Skin of body (tissue), 2 donors: Measurements from ENCODE around the gene MID1. TPM values are rescaled to one million over a fixed set of nuclear protein-coding genes. Genes with fewer than 3 reads are reported as not detected.

Source experiments
- DNase-seq: peaks from one replicate; lab custom pipeline; 2025; lab: John Stamatoyannopoulos, UW
- total RNA-seq: library from RNA; depleted of rRNA; stranded (reverse); fragments of >200 nt; gene quantifications from one replicate; pipeline ENCODE4 v1.2.3, GENCODE V29; 2014

MID1 gene
- total RNA-seq, 1 donor from 2014 or later: 21.9 TPM

DNA sequence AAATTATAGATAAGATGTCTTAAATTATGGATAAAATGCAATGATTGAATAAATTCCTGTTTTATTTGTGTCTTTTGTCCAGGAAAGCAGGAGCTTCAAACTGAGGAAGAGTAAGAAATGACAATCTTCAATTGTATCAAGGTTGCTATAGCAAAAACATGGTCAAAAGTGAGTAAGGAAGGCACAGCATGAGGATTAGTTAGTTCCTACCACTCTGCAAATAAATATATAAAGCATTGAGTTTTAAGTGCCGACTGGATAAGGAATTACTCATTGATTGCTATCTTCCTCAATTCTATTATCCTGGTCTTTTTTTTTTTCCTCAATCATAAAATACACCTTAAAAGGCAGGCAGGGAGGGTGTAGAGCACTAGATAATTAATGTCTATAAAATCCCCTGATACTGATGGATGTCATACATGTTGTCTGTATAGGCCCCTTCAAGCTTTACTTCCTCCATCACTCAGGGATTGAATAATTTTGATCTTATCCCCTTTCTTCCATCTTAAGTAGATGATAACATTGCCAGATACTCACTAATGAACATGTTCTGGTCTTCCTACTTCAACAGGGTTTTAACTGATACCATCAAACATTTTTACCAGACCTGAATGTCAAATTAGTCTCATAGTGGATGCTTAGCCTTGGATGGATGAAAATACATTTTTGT lies 86.6 kb downstream of the MID1 start:
- DNase-seq: no peak

DNA sequence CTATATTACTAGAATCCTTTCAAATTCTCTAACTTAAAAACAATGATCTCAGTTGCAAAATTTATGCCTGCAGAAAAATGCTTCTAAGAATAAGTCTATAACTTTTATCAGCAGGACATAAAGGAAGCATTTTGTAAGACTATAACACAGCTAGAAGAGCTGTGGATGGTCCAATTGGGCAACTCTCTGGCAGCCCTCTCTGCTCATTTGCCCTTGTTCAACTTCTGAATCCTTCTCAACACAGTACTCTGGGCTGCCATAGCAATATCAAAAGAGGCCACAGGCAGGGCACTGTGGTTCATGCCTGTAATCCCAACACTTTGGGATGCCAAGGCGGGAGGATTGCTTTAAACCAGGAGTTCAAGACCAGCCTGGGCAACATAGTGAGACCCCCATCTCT lies 88.5 kb downstream of the MID1 start:
- DNase-seq: no peak

DNA sequence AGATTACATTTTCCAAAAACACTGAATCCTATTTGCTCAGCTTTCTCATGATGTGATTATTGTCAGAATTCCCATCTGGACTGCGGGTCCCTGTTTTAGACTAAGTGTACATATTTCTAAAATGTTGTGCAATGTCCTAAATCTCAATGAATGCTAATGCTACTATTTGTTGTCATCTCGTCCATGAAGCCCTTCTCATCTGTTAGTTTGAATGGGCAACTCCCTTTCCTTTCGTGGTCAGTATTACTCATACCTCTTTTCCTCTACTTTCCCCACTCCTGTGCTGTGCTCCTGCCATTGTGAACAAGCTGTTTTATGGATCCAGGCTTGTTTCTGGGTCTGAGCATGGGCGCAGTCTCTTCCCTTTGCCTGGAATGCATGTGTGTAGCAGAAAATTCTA lies 91.0 kb downstream of the MID1 start:
- peak; percentile 21 for DNase-seq

DNA sequence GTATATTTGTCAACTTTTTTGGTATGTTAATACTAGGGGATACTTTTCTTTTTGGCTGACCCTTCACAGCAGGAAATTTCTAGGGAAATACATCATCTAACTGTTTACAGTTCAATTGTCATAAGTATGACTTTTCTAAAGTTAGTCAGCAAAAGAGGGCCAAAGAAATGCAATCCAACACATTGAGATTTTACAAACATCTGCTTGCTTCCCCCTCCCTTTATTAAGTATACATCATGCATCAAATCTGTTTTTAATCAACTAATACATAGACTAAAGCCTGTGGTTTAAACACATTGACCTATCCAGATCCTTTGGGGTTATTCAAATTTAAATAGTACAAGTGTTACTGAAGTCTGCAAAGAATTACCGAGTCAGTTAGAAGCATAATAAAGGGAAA lies 93.9 kb downstream of the MID1 start:
- peak; percentile 66 for DNase-seq

DNA sequence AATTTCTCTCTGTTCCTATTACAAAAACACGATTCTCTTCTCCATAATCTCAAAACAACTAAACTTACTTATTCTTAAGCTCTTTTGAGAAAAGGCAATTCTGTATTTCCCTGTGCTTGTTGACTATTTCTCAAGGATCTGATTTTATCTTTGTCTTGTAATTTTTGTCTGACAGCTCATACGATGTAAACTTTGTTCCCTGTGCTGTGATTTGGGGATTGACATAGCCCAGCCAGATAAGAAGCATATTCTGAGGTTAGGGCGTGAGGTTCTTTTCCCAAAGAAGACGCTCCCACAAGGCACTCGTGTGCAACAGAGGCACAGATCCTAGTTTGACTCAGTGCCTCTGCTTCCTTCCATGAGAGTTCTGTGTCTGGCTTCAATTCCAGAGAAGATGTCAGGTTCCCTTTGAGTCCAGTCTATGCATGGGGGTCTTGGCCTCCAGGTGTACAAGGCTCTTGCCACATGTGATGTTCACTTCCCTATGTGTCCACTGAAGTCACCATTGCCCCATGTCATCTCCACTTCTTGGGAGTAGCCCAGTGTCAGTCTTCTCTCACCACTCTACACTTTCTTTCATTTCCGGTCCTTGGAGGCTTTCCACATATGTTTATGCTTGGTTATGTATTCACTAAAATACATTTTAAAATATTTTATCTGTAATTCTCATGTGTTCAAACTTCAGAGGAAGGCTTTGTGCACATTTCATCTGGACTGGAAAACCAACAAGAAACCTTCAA lies 94.8 kb downstream of the MID1 start:
- no peak for DNase-seq

DNA sequence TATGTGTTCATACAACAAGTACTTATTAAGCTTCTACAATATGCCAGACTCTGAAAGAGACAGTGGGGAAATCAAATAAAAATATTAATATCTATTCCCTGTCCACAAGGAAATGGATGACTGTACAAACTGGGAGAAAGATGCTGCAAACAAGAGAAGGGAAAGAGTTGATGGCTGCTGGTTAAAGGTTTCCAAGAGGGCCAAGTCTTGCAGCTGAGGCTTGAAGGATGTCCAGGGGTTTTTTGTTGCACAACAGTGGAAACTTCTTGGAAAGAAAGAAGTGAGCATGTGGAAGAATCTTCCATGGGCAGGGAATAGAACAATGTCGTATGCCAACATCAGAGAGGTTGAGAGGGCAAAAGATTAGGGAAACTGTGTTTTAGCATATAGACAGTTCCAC lies 95.8 kb downstream of the MID1 start:
- DNase-seq: no peak

DNA sequence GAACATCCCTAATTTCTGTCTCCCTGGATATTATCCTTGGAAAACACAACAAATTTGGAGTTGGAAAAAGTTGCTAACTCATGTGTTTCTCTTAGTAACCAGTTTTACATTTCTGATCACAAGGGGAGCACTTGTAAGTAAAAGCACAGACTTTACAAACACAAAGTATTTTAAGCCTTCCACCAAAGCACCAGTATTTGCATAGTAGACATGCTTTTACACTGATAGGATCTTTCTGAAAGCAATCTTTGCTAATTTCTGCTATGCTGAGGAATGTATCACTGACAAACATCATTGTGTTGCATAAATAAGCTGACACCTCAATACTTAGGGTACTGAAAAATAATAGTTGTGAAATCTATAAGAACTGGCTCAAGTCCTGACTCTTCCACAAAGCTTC lies 100.6 kb downstream of the MID1 start:
- DNase-seq: no peak

DNA sequence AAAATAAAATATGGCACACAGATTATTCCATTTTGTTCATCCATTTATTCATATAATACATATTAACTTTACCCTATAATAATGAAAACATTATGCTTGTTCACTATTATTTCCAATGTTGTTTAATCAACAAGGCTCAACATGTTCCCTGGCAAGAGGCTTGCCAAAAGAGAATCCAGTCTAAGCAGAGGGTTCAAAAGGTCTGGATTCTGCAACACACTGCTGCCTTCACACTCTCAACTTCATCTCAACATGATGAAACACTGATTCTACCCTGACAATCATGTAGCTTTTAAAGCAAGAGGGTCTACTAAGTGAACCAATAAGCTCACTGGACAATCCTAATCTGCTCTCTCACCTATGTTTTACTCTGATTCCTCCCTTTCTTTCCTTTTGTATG lies 101.1 kb downstream of the MID1 start:
- DNase-seq: no peak

DNA sequence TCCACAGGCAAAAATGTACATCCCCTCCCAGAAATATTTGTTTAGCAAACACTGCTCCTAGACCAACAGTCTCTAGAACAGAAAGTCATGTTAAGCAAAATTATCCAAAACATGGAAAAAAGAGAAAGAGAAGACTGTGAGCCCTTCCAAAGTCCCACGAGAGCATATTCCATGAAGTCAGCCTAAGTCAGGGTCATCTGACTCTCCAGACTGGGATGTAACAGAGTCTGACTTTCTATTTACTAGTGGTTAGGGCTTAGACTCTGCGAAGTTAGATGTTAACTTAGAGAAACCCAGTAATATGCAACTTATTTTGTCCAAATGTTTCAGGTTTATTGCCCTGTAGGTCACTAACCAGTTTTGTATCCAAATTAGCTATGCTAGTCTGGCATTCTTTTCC lies 102.3 kb downstream of the MID1 start:
- no peak for DNase-seq

DNA sequence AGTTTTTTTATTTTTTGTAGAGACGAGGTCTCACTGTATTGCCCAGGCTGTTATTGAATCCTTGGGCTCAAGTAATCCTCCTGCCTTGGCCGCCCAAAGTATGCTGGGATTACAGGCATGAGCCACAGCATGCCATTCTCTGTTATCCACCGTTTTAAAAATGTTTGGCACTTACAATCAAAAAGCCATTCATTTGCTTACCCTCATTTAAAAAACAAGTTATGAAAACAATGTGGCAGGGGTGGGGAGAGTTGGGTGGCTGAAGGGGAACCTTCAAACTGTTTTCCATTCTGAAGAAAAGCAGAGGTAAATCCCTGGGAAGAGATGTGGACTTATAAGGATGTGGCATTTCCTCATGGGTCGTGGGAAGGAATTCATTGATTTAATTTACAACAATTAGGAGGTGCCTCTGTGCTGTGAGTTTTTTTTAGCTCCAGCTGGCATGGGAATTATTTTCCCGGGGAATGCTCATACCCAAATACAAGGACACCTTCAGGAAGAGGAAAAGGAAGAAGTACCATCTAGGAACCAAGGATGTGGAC lies 103.5 kb downstream of the MID1 start:
- DNase-seq: no peak

DNA sequence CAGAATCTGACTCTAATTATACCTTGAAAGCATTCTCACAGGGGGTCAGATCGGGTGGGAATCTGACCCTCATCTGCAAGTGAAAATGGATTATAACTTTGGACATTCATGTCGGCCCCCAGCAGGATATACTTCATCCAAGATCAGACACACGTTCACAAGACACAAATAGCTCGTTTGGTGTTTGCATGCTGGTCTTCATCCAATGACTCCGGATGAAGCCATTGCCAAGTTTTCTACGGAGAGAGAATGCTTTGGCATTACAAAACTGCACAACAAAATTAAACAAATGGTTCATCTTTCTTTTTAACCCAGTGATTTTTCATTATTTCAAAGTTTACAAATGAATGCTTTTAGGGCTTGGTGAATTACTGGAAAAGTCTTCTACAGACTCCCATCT lies 105.5 kb downstream of the MID1 start:
- DNase-seq: no peak

DNA sequence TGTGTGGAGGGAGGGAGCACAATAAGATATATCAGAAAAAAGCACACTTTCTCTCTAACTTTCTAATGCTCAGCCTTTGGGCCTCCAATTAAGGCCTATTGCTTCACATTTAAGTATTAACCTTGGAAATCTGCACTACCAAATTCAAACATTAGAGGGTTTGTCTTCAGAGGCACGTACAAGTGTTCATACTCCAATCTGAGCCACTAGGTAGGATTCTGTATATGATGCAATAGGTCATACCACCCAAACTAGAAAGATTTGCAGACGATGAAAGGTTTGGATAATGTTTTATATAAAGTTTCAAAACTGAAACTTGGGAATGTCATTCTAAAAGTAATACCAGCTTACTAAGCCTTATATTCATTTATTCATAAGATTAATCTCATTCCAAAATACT lies 106.4 kb downstream of the MID1 start:
- DNase-seq: no peak

DNA sequence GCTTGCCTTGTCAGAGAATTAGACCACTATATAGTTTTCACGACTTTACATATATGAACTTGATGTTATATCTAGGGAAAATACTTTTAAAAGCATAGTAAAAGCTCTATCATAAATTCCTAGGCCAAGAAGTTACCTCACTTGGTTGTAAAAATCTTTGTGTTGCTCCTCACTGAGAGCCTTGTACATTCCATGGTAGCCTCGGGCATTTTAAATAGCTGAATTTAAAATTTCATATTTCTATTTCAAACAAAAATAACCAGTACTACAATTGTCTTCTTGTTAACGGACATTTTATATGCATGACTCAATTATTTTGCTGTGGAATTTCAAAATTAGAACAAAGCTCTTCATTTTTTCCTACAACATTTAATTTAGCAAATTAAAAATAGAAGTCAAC lies 107.6 kb downstream of the MID1 start:
- DNase-seq: no peak

DNA sequence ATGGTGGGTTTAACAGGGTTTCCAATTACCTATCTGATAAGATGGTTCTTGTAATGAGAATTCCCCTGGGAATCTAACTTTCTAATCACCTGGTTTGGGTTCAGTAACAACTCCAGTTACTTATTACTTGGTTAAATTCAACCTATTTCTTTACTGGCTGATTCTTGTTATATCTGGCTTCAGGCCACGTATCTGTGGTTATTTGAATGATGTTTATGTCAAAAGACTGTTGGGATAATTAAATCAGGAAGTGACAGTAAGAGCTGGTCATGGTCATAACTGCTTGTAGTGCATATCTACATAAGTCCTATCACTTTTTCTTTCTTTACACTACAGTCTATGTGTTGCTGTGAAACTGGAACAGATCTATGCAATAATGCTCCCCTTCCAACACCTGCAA lies 108.1 kb downstream of the MID1 start:
- no peak for DNase-seq

DNA sequence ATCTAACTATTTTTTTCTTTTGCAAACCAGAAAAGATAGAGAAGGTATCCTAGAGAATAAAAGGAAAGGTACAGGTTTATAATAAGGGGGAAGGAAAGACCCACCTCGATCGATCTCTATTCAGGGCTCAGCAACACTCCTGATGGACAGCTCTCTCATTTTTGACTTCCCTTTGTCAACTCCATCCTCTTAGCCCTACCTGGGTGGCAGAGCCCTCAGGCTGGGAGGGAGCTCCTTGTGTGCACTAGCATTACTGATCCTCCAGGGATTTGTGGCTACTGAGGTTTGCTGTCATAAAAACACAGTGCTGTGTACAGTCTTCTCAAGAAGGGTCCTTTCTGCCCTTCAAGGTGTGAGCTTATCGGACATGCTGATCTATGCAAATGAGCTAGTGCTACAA lies 111.0 kb downstream of the MID1 start:
- no peak for DNase-seq

DNA sequence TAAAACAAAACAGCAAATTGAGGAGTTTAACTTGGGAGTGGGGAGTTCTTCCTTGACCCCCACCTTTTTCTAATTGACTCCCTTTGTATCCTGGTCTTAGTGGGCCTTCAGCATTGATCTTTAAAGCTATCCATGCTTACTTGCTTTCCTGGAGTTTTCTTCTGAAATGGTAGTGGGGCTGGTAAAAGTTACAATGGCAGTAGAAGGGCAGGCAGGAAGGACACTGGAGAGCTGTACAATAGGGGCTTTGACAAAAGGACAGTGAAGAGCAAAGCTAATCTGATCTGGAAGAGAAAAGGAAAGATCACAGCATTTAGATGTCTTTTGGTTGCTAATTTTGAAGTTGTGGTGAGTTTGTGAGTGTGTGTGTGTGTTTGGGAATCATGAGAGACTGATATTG lies 111.5 kb downstream of the MID1 start:
- no peak for DNase-seq

DNA sequence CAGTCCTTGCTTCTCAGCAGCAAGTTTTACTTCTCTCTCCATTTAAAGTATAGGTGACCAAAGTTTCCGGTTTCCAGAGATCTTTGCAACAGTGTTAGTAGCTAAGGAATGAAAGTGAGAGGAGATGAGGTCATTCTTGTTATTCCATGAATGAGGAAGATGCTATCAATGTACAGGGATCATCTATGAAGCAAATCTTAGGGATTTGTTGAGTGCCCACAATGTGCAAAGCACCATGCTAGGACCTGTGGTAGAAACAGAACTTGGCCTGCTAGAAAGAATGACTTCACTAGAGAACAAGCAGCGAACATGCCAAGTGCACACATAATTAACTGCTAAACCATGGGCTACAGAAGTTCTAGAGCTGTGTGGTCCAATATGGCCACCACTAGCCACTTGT lies 112.5 kb downstream of the MID1 start:
- DNase-seq: no peak

DNA sequence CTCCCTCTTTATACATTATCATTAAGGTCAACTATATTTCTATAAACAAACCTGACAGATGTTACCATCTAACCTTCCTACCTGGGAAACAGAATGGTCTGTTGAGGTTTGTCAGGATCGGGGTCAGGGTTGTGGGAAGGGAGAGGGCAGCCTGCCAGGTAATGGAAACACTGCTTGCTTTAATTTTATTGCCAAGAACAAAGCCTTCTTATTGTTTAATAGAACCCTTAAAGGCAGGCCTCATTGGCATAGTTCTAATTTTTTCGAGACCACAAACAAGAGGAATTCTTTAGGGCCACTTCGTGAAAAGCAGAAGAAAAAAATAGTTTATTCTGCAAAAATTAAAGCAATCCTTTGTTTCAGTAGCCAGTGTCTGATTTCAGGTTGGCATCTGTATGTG lies 113.2 kb downstream of the MID1 start:
- no peak for DNase-seq

DNA sequence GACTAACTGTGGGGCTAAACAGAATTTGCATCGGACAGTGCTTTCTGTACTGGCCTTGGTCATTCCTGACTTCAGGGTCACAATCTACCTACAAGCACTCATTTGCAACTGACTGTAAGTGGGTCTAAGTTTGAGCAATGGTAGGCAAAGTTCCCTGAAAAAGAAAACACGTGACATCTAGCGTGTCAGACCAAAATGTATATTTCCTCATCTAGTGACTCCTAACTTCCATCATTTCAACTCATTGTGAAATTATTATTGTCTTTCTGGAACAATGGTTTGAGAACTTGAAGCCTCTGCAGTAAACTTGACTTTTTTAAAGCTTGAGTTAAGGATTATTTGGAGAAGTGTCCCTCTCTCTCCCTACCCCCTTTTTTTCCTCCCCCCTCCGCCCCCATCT lies 113.6 kb downstream of the MID1 start:
- DNase-seq: no peak

DNA sequence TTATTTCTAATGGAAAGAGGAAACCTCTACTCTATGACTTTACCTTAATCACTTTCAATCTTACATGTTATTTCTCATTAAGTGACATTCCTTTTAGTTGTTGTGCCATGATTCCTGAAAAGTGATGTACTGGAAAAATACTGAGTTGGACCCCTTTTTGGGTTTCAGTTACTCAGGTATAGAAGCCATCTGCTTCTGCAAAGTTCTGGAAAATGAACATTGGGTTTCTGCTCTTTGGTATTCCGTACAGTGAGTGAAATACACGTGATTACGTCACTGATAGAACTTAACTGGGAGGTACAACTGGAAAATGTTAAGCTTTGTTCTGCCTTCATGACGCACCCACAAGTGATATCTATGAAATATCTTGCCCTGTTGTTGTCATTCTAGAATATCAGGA lies 114.7 kb downstream of the MID1 start:
- no peak for DNase-seq

DNA sequence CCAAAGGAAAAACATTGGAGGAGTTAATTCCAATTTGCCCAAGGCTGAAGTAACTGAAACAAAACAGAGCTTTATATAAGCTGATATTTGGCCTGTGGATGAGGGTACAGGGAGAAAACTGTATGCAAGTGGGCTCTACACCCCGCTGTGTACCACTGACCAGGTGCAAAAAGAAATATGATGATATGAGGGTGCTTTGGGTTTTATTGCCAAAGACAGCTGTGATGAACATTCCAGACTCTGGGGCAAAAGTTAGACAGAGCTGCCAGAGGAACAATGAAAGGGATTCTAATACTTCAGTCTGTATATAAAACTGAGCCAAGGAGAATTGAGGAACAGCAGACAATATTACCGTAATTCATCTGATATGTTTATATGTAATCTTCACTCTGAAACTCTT lies 117.4 kb downstream of the MID1 start:
- no peak for DNase-seq

DNA sequence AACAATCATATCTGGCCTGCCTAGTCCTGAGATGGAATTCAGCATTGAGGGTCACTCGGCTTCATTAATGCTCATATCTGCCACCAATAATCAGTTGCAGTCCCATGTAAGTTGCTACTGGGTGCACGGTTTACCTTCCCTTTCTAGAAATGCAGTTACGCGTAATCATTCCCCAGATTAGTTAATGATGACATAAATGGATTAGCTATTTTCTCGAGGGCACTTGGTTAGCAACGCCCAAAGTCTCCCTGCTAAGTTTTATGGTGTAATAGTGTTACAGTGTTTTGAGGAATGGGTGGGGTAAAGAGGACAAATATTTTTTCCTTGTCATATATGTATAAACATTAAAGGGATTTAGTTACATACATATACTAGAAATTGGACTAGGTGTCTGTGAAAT lies 118.8 kb downstream of the MID1 start:
- DNase-seq: no peak

DNA sequence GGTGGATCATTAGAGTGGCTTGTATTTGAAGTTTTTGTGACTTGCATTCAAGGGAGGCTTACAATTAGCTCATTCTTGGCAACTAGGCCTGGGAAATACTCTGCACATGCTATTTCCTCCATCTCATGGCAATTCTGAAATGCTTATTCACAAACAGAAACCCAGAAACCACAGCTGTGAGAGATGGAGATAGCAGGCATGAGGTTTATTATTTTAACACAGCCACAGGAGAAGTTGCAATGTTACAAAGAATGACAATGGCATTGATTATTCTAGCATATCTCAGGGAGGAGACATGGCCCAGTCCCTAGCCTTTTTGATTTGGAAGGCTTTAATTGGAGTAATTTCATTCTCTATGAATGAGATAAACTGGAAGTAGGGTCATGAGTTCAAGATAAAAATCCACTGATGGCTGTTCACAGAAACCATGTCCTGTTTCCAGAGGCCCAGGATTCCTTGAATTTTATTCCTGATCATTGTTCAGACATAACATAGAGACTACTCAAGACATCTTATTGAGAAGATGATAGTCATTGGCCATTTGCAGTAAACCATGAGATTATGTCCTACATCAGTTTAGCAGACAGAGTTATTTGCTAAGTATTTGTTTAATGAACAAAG lies 123.9 kb downstream of the MID1 start:
- DNase-seq: peak; percentile 68
